WTC11 (cell line): ENCODE results near the gene OR2AK2. TPM values are rescaled to one million over a fixed set of nuclear protein-coding genes. Genes with fewer than 3 reads are reported as not detected.

Experiments used
- ATAC-seq: fragments of 200-7000 bp; cut with Tn5 transposase; 2 replicates; pipeline ENCODE4 v1.10.0; 2021; ENCODE audit warnings: mild to moderate bottlenecking, moderate library complexity
- CTCF ChIA-PET: fragments of 300-600 bp; sonication (Branson Sonifier 250); formaldehyde crosslinking; loops from one replicate; lab custom pipeline; 2021; ENCODE audit warnings: antibody characterized with exemption; lab: Charles Lee
- POLR2A ChIA-PET: fragments of 350-600 bp; sonication (Branson Sonifier 250); formaldehyde crosslinking; loops from one replicate; lab custom pipeline; 2021; ENCODE audit warnings: antibody characterized with exemption; lab: Charles Lee
- DNase-seq: peaks from one replicate; pipeline ENCODE4 v3.0.0; 2021; ENCODE audit warnings: low spot score
- H3K27ac Mint-ChIP-seq: 2 replicates; pipeline ENCODE4 v1.8.0; 2021; ENCODE audit warnings: mixed read lengths
- H3K27me3 Mint-ChIP-seq: 2 replicates; pipeline ENCODE4 v1.8.0; 2021; ENCODE audit warnings: low read depth, mild to moderate bottlenecking, moderate library complexity, mixed read lengths
- H3K36me3 Mint-ChIP-seq: 2 replicates; pipeline ENCODE4 v1.8.0; 2021; ENCODE audit warnings: mixed read lengths
- H3K4me1 Mint-ChIP-seq: 2 replicates; pipeline ENCODE4 v1.8.0; 2022; ENCODE audit warnings: mixed read lengths
- H3K4me3 Mint-ChIP-seq: 2 replicates; pipeline ENCODE4 v1.8.0; 2021; ENCODE audit warnings: mild to moderate bottlenecking, moderate library complexity, mixed read lengths
- H3K9me3 Mint-ChIP-seq: 2 replicates; pipeline ENCODE4 v1.8.0; 2021; ENCODE audit warnings: mixed read lengths
- AR ChIP-seq: fragments of 250-450 bp; sonication (Bioruptor Pico); IDR thresholded peaks from 2 replicates; pipeline ENCODE4 v1.9.0; 2021; ENCODE audit warnings: mild to moderate bottlenecking
- CREB1 ChIP-seq: sonication (generic); formaldehyde crosslinking; IDR thresholded peaks from 2 replicates; pipeline ENCODE4 v1.8.0; 2023; ENCODE audit warnings: mild to moderate bottlenecking, missing genetic modification reagents
- FOXP1 ChIP-seq: sonication (generic); formaldehyde crosslinking; IDR thresholded peaks from 2 replicates; pipeline ENCODE4 v1.8.0; 2022; ENCODE audit warnings: missing genetic modification reagents, mild to moderate bottlenecking, moderate library complexity, borderline replicate concordance
- FOXP4 ChIP-seq: sonication (generic); formaldehyde crosslinking; IDR thresholded peaks from 2 replicates; pipeline ENCODE4 v1.8.0; 2022; ENCODE audit warnings: mild to moderate bottlenecking, missing genetic modification reagents
- GTF2I ChIP-seq: fragments of 250-450 bp; sonication (Bioruptor Pico); conservative IDR thresholded peaks from 2 replicates; pipeline ENCODE4 v1.4.0; 2021; ENCODE audit warnings: mild to moderate bottlenecking
- JUN ChIP-seq: sonication (generic); formaldehyde crosslinking; IDR thresholded peaks from 2 replicates; pipeline ENCODE4 v1.8.0; 2023; ENCODE audit warnings: mild to moderate bottlenecking, missing genetic modification reagents
- RELA ChIP-seq: sonication (generic); formaldehyde crosslinking; IDR thresholded peaks from 2 replicates; pipeline ENCODE4 v1.8.1; 2022; ENCODE audit warnings: missing genetic modification reagents, mild to moderate bottlenecking, borderline replicate concordance
- TCF7 ChIP-seq: sonication (generic); formaldehyde crosslinking; IDR thresholded peaks from 2 replicates; pipeline ENCODE4 v1.8.0; 2022; ENCODE audit warnings: mild to moderate bottlenecking, low read depth, missing genetic modification reagents, moderate library complexity
- TEAD4 ChIP-seq: sonication (generic); formaldehyde crosslinking; IDR thresholded peaks from 2 replicates; pipeline ENCODE4 v1.8.0; 2022; ENCODE audit warnings: mild to moderate bottlenecking, missing genetic modification reagents
- ZNF263 ChIP-seq: sonication (generic); formaldehyde crosslinking; IDR thresholded peaks from 2 replicates; pipeline ENCODE4 v1.8.1; 2022; ENCODE audit warnings: low read depth, mild to moderate bottlenecking, moderate library complexity, missing genetic modification reagents
- ZNF317 ChIP-seq: sonication (generic); formaldehyde crosslinking; IDR thresholded peaks from 2 replicates; pipeline ENCODE4 v1.8.1; 2023; ENCODE audit warnings: low read depth, mild to moderate bottlenecking, moderate library complexity, missing genetic modification reagents, borderline replicate concordance
- total RNA-seq: library from RNA; stranded (reverse); gene quantifications from 3 replicates; pipeline ENCODE4 v1.2.3, GENCODE V29; 2021
- TF ChIP-seq, protein P1 (sequence below): fragments of 250-450 bp; sonication (Bioruptor Pico); conservative IDR thresholded peaks from 2 replicates; pipeline ENCODE4 v1.9.0; 2021; ENCODE audit warnings: mild to moderate bottlenecking
- TF ChIP-seq, protein P2 (sequence below): sonication (generic); formaldehyde crosslinking; IDR thresholded peaks from 2 replicates; pipeline ENCODE4 v1.8.0; 2022; ENCODE audit warnings: missing genetic modification reagents
- TF ChIP-seq, protein P3 (sequence below): fragments of 250-450 bp; sonication (Bioruptor Pico); IDR thresholded peaks from 2 replicates; pipeline ENCODE4 v1.8.0; 2021; ENCODE audit warnings: mild to moderate bottlenecking
- TF ChIP-seq, protein P4 (sequence below): sonication (generic); formaldehyde crosslinking; IDR thresholded peaks from 2 replicates; pipeline ENCODE4 v1.8.0; 2023; ENCODE audit warnings: missing genetic modification reagents, mild to moderate bottlenecking, borderline replicate concordance

OR2AK2 gene
- total RNA-seq, 1 experiment from 2014 or later: not detected

DNA sequence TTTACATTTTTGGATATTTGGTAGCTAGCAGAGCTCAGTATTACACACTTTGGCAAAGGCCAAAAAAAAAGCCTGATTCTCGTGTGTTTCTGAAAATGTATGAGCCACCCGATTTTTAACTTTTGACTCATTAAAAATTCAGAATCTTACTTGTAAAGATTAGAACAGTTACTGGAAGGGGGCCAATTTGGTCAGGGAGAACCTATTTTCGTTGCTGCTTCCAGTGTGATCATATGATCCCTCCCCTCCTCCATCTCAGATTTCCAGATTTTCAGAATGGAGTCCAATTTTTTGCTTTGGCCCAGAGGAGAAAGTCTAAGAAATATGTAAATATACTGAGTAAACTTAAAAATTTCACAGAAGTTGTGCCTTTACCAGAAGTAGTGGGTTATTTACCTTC, 3.2 kb upstream of the OR2AK2 start:
- no peak for TF ChIP-seq FOXP4 (CRISPR knock-in tag)
- TF ChIP-seq GTF2I (CRISPR knock-in tag): no peak
- TF ChIP-seq AR (CRISPR knock-in tag): no peak
- TF ChIP-seq, protein P1, sequence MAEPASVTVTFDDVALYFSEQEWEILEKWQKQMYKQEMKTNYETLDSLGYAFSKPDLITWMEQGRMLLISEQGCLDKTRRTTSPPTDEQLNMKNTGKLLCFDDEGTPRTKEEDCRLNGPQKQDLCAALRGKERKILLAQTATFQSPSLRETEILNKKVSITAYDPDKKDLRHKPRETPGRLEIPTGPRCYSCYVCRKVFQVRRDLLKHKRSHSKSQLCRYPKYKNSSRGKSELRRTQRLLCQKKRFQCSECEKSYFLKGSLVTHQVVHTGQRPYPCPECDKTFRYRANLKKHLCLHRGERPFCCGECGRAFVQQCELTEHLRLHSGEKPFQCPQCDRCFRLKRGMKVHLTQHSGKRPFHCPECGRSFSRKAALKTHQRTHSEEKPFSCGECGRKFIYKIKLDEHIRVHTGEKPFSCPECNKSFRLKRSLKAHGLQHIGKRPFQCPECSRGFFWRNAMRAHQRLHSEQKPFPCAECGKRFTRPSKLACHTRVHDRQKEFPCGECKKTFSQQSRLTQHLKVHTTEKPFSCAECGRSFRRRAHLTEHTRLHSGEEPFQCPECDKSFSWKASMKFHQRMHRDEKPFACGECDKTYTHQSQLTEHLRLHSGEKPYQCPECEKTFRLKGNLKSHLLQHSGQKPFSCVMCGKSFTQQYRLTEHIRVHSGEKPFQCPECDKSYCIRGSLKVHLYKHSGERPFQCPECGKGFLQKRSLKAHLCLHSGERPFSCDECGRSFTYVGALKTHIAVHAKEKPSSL (CRISPR knock-in tag): no peak
- no peak for TF ChIP-seq CREB1 (CRISPR knock-in tag)
- no peak for TF ChIP-seq ZNF317 (CRISPR knock-in tag)
- TF ChIP-seq, protein P2, sequence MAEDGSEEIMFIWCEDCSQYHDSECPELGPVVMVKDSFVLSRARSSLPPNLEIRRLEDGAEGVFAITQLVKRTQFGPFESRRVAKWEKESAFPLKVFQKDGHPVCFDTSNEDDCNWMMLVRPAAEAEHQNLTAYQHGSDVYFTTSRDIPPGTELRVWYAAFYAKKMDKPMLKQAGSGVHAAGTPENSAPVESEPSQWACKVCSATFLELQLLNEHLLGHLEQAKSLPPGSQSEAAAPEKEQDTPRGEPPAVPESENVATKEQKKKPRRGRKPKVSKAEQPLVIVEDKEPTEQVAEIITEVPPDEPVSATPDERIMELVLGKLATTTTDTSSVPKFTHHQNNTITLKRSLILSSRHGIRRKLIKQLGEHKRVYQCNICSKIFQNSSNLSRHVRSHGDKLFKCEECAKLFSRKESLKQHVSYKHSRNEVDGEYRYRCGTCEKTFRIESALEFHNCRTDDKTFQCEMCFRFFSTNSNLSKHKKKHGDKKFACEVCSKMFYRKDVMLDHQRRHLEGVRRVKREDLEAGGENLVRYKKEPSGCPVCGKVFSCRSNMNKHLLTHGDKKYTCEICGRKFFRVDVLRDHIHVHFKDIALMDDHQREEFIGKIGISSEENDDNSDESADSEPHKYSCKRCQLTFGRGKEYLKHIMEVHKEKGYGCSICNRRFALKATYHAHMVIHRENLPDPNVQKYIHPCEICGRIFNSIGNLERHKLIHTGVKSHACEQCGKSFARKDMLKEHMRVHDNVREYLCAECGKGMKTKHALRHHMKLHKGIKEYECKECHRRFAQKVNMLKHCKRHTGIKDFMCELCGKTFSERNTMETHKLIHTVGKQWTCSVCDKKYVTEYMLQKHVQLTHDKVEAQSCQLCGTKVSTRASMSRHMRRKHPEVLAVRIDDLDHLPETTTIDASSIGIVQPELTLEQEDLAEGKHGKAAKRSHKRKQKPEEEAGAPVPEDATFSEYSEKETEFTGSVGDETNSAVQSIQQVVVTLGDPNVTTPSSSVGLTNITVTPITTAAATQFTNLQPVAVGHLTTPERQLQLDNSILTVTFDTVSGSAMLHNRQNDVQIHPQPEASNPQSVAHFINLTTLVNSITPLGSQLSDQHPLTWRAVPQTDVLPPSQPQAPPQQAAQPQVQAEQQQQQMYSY: no peak
- TF ChIP-seq TEAD4 (CRISPR knock-in tag): no peak
- TF ChIP-seq, protein P3, sequence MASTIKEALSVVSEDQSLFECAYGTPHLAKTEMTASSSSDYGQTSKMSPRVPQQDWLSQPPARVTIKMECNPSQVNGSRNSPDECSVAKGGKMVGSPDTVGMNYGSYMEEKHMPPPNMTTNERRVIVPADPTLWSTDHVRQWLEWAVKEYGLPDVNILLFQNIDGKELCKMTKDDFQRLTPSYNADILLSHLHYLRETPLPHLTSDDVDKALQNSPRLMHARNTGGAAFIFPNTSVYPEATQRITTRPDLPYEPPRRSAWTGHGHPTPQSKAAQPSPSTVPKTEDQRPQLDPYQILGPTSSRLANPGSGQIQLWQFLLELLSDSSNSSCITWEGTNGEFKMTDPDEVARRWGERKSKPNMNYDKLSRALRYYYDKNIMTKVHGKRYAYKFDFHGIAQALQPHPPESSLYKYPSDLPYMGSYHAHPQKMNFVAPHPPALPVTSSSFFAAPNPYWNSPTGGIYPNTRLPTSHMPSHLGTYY (CRISPR knock-in tag): no peak
- no peak for TF ChIP-seq RELA
- no peak for TF ChIP-seq FOXP1 (CRISPR knock-in tag)
- no peak for TF ChIP-seq JUN (CRISPR knock-in tag)
- TF ChIP-seq ZNF263 (CRISPR knock-in tag): no peak
- TF ChIP-seq, protein P4, sequence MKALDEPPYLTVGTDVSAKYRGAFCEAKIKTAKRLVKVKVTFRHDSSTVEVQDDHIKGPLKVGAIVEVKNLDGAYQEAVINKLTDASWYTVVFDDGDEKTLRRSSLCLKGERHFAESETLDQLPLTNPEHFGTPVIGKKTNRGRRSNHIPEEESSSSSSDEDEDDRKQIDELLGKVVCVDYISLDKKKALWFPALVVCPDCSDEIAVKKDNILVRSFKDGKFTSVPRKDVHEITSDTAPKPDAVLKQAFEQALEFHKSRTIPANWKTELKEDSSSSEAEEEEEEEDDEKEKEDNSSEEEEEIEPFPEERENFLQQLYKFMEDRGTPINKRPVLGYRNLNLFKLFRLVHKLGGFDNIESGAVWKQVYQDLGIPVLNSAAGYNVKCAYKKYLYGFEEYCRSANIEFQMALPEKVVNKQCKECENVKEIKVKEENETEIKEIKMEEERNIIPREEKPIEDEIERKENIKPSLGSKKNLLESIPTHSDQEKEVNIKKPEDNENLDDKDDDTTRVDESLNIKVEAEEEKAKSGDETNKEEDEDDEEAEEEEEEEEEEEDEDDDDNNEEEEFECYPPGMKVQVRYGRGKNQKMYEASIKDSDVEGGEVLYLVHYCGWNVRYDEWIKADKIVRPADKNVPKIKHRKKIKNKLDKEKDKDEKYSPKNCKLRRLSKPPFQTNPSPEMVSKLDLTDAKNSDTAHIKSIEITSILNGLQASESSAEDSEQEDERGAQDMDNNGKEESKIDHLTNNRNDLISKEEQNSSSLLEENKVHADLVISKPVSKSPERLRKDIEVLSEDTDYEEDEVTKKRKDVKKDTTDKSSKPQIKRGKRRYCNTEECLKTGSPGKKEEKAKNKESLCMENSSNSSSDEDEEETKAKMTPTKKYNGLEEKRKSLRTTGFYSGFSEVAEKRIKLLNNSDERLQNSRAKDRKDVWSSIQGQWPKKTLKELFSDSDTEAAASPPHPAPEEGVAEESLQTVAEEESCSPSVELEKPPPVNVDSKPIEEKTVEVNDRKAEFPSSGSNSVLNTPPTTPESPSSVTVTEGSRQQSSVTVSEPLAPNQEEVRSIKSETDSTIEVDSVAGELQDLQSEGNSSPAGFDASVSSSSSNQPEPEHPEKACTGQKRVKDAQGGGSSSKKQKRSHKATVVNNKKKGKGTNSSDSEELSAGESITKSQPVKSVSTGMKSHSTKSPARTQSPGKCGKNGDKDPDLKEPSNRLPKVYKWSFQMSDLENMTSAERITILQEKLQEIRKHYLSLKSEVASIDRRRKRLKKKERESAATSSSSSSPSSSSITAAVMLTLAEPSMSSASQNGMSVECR (CRISPR knock-in tag): no peak
- TF ChIP-seq TCF7 (CRISPR knock-in tag): no peak
- no peak for DNase-seq
- Mint-ChIP-seq H3K36me3 (peaks cover 45% of the 10 kb centered on the region), H3K4me1 (no peaks in the 10 kb centered on the region), H3K9me3 (peaks cover 66% of the 10 kb centered on the region), H3K27ac (no peak overlapping the region), H3K27me3 (peaks cover 4% of the 10 kb centered on the region; the same call in 1 of the 2 replicates), H3K4me3 (no peak overlapping the region)
- ATAC-seq: no peak
- ChIA-PET POLR2A (no interaction called here), CTCF (no interaction called here)
